HG02642 (cell line): ENCODE measurements around the gene ING5.

Experiments used
- ATAC-seq: cut with Tn5 transposase; IDR thresholded peaks from one replicate; pipeline ENCODE4 v1.9.1; 2021; ENCODE audit warnings: mild to moderate bottlenecking; ENCODE audit not compliant: unreplicated experiment, poor library complexity

The ING5 gene

DNA sequence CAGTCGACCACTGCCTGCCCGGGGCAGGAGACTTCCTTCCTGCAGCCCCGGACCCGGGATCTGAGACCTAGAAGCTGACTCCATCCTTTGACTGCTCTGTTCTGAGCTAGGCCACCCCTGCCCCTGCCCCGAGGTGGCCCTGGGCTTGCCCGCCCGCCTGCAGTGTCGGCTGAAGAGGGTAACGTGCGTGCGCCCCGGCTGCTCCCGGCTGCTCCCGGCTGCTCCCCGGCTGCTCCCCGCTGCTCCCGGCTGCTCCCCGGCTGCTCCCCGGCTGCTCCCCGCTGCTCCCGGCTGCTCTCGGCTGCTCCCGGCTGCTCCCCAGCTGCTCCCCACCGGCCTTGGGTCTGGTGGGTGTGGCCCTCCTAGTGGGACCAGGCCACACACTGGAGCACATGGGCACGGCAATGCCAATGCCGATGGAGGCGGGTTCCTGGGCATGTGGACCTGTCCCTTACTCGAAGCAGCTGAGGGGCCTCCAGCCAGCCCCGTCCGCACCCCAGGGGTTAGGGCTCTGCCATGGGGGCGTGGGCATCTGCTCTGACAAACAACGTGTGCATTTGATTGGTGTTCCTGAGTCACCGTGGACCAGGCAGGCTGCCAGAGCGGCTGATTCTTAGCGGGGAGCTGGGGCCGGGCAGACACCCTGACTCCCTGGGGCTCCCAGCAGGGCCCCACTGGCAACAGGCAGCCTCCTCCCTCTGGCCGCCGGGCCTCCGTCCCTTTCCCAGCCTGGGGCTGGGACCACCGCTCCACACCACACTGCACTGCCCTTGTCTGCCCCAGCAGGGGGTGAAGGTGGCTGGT, 72.8 kb downstream of the ING5 start:
- ATAC-seq: no peak

DNA sequence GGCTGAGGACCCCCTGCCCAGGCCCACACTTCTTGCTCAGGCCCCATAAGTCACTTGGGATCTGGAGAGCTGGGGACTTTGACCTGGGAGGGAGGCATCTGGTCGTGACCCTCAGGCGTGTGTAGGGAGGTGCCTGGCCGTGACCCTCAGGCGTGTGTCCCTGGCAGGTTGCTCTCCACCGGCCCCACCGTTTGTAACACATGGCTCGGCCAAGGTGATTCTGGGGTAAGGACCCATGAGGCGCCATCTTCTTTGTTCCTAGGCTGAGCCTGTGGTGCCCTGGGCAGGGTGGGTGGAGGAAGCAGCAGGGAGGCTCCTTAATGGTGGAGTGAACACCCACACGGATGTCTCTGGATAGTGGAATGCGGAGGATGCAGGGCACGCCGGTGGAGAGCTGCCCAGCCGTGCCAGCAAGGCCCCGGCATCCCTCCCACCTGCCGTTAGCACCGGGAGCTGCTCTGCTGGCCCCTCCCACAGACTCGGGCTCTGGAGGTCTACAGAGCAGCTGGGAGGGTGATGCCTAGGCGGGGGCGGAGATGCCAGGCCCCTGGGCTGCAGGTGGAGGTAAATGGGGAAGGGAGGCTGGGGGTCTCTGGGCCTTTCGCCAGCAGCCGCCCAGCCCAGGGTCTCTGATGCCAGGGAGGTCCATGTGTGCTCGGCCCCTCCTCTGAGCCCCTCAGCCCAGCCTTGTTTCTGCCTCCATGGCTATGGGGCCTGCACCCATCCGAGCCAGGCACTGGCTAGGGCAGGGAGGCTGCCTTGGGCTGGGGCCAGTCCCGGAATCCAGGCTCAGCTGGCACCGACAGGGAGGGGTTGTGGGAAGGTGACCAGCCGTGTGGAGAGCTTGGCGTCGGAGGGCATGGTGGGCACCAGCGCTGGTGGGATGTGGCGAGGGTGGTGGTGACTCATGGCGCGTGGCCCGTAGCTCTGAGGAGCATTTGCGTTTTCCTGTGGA, 73.7 kb downstream of the ING5 start:
- ATAC-seq: no peak

DNA sequence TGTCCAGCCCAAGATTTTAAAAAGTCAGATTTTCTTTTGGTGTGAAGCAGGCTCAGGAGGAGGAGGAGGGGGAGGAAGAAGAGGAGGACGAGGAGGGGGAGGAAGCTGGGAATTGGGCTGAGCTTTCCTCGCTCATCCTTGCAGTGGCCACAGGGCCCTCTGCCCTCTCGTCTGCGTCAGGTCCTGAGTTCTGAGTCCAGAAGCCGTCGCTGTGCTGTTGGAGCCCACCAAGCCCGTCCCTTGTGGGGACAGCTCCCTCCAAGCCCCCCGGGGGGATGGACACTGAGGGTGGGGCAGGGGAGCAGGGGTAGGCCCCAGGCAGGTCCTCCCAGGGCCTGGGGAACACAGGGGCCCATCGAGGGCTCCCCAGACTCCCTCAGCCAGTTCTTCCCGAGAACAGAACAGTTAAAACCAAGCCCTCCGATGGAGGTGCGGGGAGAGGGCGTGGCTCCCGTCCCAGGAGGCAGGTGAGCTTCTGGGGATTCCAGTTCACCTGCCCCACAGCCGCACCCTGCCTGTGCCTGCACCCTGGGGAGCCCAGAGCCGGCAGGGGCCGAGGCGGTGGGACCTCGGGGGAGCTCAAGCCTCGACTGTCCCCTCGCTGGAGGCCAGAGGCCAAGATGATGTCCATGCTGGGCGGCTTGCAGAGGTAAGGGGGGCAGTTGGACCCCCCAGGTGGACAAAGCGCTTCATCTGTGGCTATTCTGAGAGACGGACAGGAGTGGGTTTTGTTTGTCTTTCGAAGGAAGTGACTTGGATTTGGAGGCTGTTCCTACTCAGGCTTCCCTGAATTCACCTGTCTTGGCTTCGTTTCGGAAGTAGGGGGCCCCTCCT, 74.7 kb downstream of the ING5 start, which contains the start of gene GAL3ST2:
Gene GAL3ST2 (plus strand): TSS at position 487 of the 834 bp plus-strand sequence. CDS start 134 bp downstream, at position 621.
- ATAC-seq: no peak

DNA sequence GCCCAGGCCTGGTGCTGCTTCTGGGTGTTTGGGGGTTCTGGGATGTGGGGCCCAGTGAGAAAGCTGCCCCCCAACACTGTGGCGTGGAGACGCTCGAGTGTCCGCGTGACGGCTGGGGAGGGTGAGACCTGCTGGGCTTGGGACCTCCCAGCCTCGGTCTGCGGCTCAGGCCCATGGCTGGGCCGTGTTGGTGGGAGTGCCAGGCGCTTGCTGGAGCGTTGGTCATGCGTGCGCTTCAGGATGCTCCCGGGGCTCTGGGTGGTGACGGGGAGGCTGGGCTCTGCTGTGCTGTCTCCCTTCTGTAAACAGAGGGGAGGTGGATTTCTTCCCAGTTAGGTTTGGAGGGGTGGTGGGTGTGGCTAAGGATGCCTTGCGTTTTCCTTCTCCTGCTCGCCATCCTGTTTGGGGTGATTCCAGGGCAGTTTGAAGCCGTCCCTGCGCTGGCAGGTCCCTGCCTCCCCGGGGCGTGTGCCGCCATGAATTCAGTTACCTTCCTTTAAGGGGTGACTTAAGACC, 75.4 kb downstream of the ING5 start:
- ATAC-seq: no peak

DNA sequence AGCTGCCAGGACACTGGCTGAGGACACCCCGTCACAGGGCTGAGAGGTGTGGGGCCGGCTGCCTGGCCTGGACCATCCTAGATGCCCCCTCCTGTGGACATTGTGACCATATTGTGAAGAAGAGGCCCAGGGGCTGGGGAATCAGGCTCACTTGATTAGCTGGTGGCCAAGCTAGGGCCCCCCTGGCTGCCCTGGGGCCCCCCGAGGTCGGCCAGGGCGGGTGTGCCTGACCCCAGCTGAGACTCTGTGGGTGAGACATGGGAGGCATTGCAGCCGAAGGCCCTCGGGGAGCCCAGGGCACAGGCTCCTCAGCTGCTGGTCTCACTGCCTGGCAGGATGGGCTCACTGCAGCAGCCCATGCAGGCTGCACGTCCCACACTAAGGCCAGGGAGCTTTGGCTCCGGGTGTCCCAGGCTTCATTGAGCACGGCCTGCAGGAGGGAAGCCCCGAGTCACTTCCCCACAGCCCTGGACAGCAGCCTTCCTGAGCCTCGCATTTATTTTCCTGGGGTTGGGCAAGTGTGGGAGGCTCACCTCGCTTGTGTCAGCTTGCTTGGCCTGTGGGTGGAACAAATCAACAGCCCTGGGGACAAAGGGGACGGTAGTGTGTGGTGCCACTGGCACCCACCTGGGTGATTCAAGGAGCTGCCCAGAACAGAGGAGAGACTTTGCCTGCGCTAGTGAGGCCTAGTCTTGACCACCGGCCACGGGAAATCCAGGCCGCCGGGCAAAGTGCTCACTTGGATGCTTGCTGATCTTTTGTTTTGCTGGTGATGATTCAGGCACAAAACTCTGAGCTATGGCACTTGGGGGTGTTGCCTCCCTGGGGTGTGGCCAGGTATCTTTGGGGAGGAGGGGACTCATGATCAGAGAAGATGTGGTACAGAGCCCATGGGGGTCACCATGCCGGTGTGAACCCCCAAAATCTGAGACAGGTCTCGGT, 76.1 kb downstream of the ING5 start:
- no peak for ATAC-seq
